BLaER1 (cell line): Measurements from ENCODE around the gene PLA2G5.

ENCODE experiments used
- H3K27ac ChIP-seq: shearing (Covaris generic); formaldehyde crosslinking; 2 replicates; pipeline ENCODE4 v1.8.1; 2022
- H3K27me3 ChIP-seq: shearing (Covaris generic); formaldehyde crosslinking; 2 replicates; pipeline ENCODE4 v1.8.1; 2022
- H3K36me3 ChIP-seq: shearing (Covaris generic); formaldehyde crosslinking; 2 replicates; pipeline ENCODE4 v1.8.1; 2022
- H3K4me1 ChIP-seq: shearing (Covaris generic); formaldehyde crosslinking; 2 replicates; pipeline ENCODE4 v1.8.1; 2022
- H3K4me2 ChIP-seq: shearing (Covaris generic); formaldehyde crosslinking; 2 replicates; pipeline ENCODE4 v1.8.1; 2022
- H3K4me3 ChIP-seq: shearing (Covaris generic); formaldehyde crosslinking; 2 replicates; pipeline ENCODE4 v1.8.1; 2022
- H3K9ac ChIP-seq: shearing (Covaris generic); formaldehyde crosslinking; 2 replicates; pipeline ENCODE4 v1.8.1; 2022
- H3K9me3 ChIP-seq: shearing (Covaris generic); formaldehyde crosslinking; 2 replicates; pipeline ENCODE4 v1.8.1; 2022
- H4K20me1 ChIP-seq: shearing (Covaris generic); formaldehyde crosslinking; 2 replicates; pipeline ENCODE4 v1.8.1; 2022
- Cebpa-rat ChIP-seq: shearing (Covaris generic); IDR thresholded peaks from 2 replicates; pipeline ENCODE4 v1.8.1; 2022

PLA2G5 gene

GRCh38 chr1:20061866-20062265, 8.1 kb upstream of the PLA2G5 start:
- Histone ChIP-seq H3K27me3 (no peaks in the 10 kb centered on the region), H3K4me2 (no peak overlapping the region), H3K9ac (no peak overlapping the region), H3K4me3 (no peak overlapping the region), H4K20me1 (no peaks in the 10 kb centered on the region), H3K27ac (no peak overlapping the region), H3K9me3 (no peaks in the 10 kb centered on the region), H3K36me3 (no peaks in the 10 kb centered on the region), H3K4me1 (peaks cover 34% of the 10 kb centered on the region)
- TF ChIP-seq Cebpa-rat, result no peak

- H3K4me2 ChIP-seq, result no peak overlapping the region
- no peak overlapping the region for H3K4me3 ChIP-seq
- peaks cover 22% of the 10 kb centered on the region for H3K4me1 ChIP-seq
- TF ChIP-seq Cebpa-rat, result no peak
- no peaks in the 10 kb centered on the region for H3K27me3 ChIP-seq
- no peaks in the 10 kb centered on the region for H4K20me1 ChIP-seq
- no peaks in the 10 kb centered on the region for H3K36me3 ChIP-seq
- no peak overlapping the region for H3K27ac ChIP-seq
- H3K9ac ChIP-seq, result no peak overlapping the region
- H3K9me3 ChIP-seq, result no peaks in the 10 kb centered on the region
Measured at GRCh38 chr1:20063861-20064292, 6.1 kb upstream of the PLA2G5 start.

GRCh38 chr1:20068722-20069121, 1.3 kb upstream of the PLA2G5 start:
- no peak overlapping the region for H3K4me2 ChIP-seq
- no peak overlapping the region for H3K27ac ChIP-seq
- no peaks in the 10 kb centered on the region for H3K27me3 ChIP-seq
- no peak for TF ChIP-seq Cebpa-rat
- no peaks in the 10 kb centered on the region for H3K9me3 ChIP-seq
- no peaks in the 10 kb centered on the region for H4K20me1 ChIP-seq
- H3K9ac ChIP-seq, result no peak overlapping the region
- H3K4me3 ChIP-seq, result no peak overlapping the region
- peaks cover 35% of the 10 kb centered on the region for H3K4me1 ChIP-seq
- H3K36me3 ChIP-seq, result no peaks in the 10 kb centered on the region

GRCh38 chr1:20070357-20070756, 363 bp downstream of the PLA2G5 start:
- H3K9me3 ChIP-seq, result no peaks in the 10 kb centered on the region
- no peak for TF ChIP-seq Cebpa-rat
- H3K4me1 ChIP-seq, result peaks cover 51% of the 10 kb centered on the region
- peak overlapping the region; percentile 53 for H3K4me2 ChIP-seq
- H4K20me1 ChIP-seq, result no peaks in the 10 kb centered on the region
- no peaks in the 10 kb centered on the region for H3K27me3 ChIP-seq
- H3K36me3 ChIP-seq, result no peaks in the 10 kb centered on the region
- H3K27ac ChIP-seq, result no peak overlapping the region
- no peak overlapping the region for H3K4me3 ChIP-seq
- no peak overlapping the region for H3K9ac ChIP-seq

GRCh38 chr1:20071416-20071815, 1.4 kb downstream of the PLA2G5 start:
- no peaks in the 10 kb centered on the region for H3K36me3 ChIP-seq
- no peak overlapping the region for H3K4me2 ChIP-seq
- no peak overlapping the region for H3K9ac ChIP-seq
- peaks cover 55% of the 10 kb centered on the region for H3K4me1 ChIP-seq
- H4K20me1 ChIP-seq, result no peaks in the 10 kb centered on the region
- H3K4me3 ChIP-seq, result no peak overlapping the region
- H3K9me3 ChIP-seq, result no peaks in the 10 kb centered on the region
- H3K27me3 ChIP-seq, result no peaks in the 10 kb centered on the region
- no peak overlapping the region for H3K27ac ChIP-seq
- TF ChIP-seq Cebpa-rat, result no peak

GRCh38 chr1:20072771-20073170, 2.8 kb downstream of the PLA2G5 start:
- Histone ChIP-seq H3K4me1 (peaks cover 69% of the 10 kb centered on the region), H3K36me3 (no peaks in the 10 kb centered on the region), H4K20me1 (no peaks in the 10 kb centered on the region), H3K4me3 (no peak overlapping the region), H3K27ac (0 out of 2 replicates have a peak overlapping the region, but pooled peaks have one; percentile 33), H3K4me2 (peak overlapping the region; percentile 59), H3K27me3 (no peaks in the 10 kb centered on the region), H3K9ac (0 out of 2 replicates have a peak overlapping the region, but pooled peaks have one; percentile 26), H3K9me3 (no peaks in the 10 kb centered on the region)
- no peak for TF ChIP-seq Cebpa-rat

GRCh38 chr1:20073256-20073655, 3.3 kb downstream of the PLA2G5 start:
- Histone ChIP-seq H3K4me3 (no peak overlapping the region), H3K4me2 (peak overlapping the region; percentile 59), H3K9me3 (no peaks in the 10 kb centered on the region), H3K27ac (0 out of 2 replicates have a peak overlapping the region, but pooled peaks have one; percentile 33), H4K20me1 (no peaks in the 10 kb centered on the region), H3K27me3 (no peaks in the 10 kb centered on the region), H3K9ac (no peak overlapping the region), H3K36me3 (no peaks in the 10 kb centered on the region), H3K4me1 (peaks cover 74% of the 10 kb centered on the region)
- TF ChIP-seq Cebpa-rat, result no peak

GRCh38 chr1:20074055-20074724, 4.2 kb downstream of the PLA2G5 start:
- H3K9ac ChIP-seq, result 0 out of 2 replicates have a peak overlapping the region, but pooled peaks have one; percentile 1
- no peaks in the 10 kb centered on the region for H3K27me3 ChIP-seq
- H3K36me3 ChIP-seq, result no peaks in the 10 kb centered on the region
- H3K4me2 ChIP-seq, result peak overlapping the region; percentile 59
- H3K27ac ChIP-seq, result peak overlapping the region; percentile 44; the same call in 1 of the 2 replicates
- no peaks in the 10 kb centered on the region for H4K20me1 ChIP-seq
- TF ChIP-seq Cebpa-rat, result no peak
- H3K4me3 ChIP-seq, result no peak overlapping the region
- H3K4me1 ChIP-seq, result peaks cover 81% of the 10 kb centered on the region
- no peaks in the 10 kb centered on the region for H3K9me3 ChIP-seq

GRCh38 chr1:20074725-20075171, 4.8 kb downstream of the PLA2G5 start:
- Histone ChIP-seq H3K4me2 (peak overlapping the region; percentile 59), H3K9ac (0 out of 2 replicates have a peak overlapping the region, but pooled peaks have one; percentile 1), H3K27ac (peak overlapping the region; percentile 44; the same call in 1 of the 2 replicates), H3K9me3 (no peaks in the 10 kb centered on the region), H3K36me3 (no peaks in the 10 kb centered on the region), H3K27me3 (no peaks in the 10 kb centered on the region), H4K20me1 (no peaks in the 10 kb centered on the region), H3K4me3 (no peak overlapping the region), H3K4me1 (peaks cover 81% of the 10 kb centered on the region)
- no peak for TF ChIP-seq Cebpa-rat

GRCh38 chr1:20075345-20075744, 5.4 kb downstream of the PLA2G5 start:
- no peak overlapping the region for H3K27ac ChIP-seq
- no peak overlapping the region for H3K4me3 ChIP-seq
- H3K9me3 ChIP-seq, result no peaks in the 10 kb centered on the region
- no peaks in the 10 kb centered on the region for H4K20me1 ChIP-seq
- peaks cover 81% of the 10 kb centered on the region for H3K4me1 ChIP-seq
- TF ChIP-seq Cebpa-rat, result no peak
- no peaks in the 10 kb centered on the region for H3K36me3 ChIP-seq
- H3K27me3 ChIP-seq, result no peaks in the 10 kb centered on the region
- H3K4me2 ChIP-seq, result peak overlapping the region; percentile 59
- H3K9ac ChIP-seq, result no peak overlapping the region
